Right atrium auricular region (tissue), 2 donors: ENCODE results near the gene APC. TPM values are rescaled to one million over a fixed set of nuclear protein-coding genes. Genes with fewer than 3 reads are reported as not detected.
A peak's percentile ranks its signal among the peaks of the same experiment; 100 is the strongest.

Source experiments
- DNase-seq: peaks from one replicate; pipeline ENCODE4 v3.0.0-alpha.2; 2019; ENCODE audit warnings: low spot score
- H3K27ac ChIP-seq, 2 donors: fragments of 200-600 bp; sonication (generic); 1 replicate in 1 of 2; 2 replicates in 1 of 2; pipeline ENCODE4 v1.5.1; 2016 to 2019
- H3K27me3 ChIP-seq, 2 donors: fragments of 200-600 bp; sonication (generic); one replicate each; pipeline versions ENCODE4 v1.5.1 to v1.6.0; 2017 to 2019
- H3K36me3 ChIP-seq: fragments of 200-600 bp; sonication (generic); one replicate; pipeline ENCODE4 v1.5.1; 2016
- H3K4me1 ChIP-seq, 2 donors: fragments of 200-600 bp; sonication (generic); one replicate each; pipeline versions ENCODE4 v1.5.1 to v1.6.0; 2017 to 2019
- H3K4me3 ChIP-seq, 2 donors: fragments of 200-600 bp; sonication (generic); 1 replicate in 1 of 2; 2 replicates in 1 of 2; pipeline ENCODE4 v1.5.1; 2017 to 2019; ENCODE audit warnings: mild to moderate bottlenecking in 1 of 2, moderate library complexity in 1 of 2
- H3K9me3 ChIP-seq, 2 donors: fragments of 200-600 bp; sonication (generic); one replicate each; pipeline ENCODE4 v1.5.1; 2019
- total RNA-seq, 2 donors: library from RNA; depleted of rRNA; stranded (reverse); fragments of >200 nt; gene quantifications; one replicate each; pipeline ENCODE4 v1.1.0, GENCODE V29; 2016
- TF ChIP-seq, protein P1 (sequence below), 2 donors: fragments of 200-600 bp; sonication (generic); IDR thresholded peaks; one replicate each; pipeline ENCODE4 v1.5.1; 2019; ENCODE audit warnings: antibody characterized with exemption in 2 of 2

APC gene
- total RNA-seq, 2 donors from 2014 or later, result 38.3 to 50.9 TPM

DNA sequence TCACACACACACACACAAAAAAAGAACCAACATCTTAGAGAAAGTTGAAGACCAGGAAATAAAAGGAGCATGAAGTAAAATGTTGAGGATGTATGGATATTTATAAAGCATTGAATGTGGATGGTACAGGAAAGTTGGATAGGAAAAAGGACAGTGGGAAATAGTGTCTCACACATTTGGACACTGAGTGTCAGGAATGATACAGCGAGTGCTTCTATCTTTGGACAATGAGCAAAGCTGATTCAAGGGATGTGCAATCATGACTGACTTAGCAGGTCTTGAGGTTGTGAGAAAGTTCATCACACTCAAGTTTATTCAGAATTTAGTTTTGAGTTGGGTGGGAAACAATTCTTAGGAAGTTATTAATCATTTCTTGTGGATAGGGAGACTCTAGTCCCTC is 73.3 kb downstream of the APC start:
- Histone ChIP-seq H3K27me3 (no peaks in the 10 kb centered on the region), H3K9me3 (no peaks in the 10 kb centered on the region), H3K36me3 (peaks cover 8% of the 10 kb centered on the region), H3K27ac (peak overlapping the region; percentile 58 to 76), H3K4me3 (no peak overlapping the region), H3K4me1 (no peaks in the 10 kb centered on the region)
- DNase-seq, result no peak
- TF ChIP-seq, protein P1, sequence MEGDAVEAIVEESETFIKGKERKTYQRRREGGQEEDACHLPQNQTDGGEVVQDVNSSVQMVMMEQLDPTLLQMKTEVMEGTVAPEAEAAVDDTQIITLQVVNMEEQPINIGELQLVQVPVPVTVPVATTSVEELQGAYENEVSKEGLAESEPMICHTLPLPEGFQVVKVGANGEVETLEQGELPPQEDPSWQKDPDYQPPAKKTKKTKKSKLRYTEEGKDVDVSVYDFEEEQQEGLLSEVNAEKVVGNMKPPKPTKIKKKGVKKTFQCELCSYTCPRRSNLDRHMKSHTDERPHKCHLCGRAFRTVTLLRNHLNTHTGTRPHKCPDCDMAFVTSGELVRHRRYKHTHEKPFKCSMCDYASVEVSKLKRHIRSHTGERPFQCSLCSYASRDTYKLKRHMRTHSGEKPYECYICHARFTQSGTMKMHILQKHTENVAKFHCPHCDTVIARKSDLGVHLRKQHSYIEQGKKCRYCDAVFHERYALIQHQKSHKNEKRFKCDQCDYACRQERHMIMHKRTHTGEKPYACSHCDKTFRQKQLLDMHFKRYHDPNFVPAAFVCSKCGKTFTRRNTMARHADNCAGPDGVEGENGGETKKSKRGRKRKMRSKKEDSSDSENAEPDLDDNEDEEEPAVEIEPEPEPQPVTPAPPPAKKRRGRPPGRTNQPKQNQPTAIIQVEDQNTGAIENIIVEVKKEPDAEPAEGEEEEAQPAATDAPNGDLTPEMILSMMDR (IDR thresholded peaks at IDR 0.05), result no peak

DNA sequence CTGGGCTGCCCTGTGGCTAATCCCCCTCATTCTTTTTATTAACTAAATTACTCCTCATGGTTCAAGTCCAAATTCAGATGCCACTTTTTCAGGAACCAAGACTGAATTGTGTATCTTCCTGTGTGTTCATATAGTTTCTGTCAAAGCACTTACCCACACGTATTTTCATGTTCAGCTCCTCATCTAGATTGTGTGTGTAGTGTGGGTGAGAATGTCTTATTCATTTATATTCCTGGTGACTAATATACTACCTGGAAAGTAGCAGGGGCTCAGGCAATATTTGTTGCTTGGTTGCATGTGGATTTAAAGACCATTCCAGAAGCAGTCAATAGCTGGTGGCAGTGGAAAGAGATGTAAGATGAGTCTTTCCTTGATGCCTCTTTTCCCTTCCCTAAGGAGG is 74.9 kb downstream of the APC start:
- H3K36me3 ChIP-seq, result peaks cover 11% of the 10 kb centered on the region

DNA sequence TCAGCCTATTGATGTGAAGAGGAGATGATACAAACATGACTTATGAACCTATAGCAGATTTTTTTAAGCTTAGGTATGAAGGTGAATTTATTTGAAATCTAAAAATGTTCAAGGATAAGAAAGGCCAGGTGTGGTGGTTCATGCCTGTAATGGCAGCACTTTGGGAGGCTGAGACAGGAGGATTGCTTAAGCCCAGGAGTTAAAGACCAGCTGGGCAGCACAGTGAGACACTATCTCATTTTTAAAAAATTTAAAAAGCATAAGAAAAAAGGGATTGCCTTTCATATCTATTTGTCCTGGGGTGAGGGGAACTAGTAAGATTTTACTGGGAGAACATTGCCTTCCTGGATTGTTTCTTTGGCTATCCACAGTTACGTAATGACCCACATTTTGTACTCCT is 82.6 kb downstream of the APC start:
- no peaks in the 10 kb centered on the region for H3K27me3 ChIP-seq
- peaks cover 43% of the 10 kb centered on the region for H3K36me3 ChIP-seq

More for the DNA sequence above, 74.9 kb downstream of the APC start:
- Histone ChIP-seq H3K27ac (no peak overlapping the region), H3K27me3 (no peaks in the 10 kb centered on the region), H3K4me3 (no peak overlapping the region), H3K9me3 (no peaks in the 10 kb centered on the region), H3K4me1 (no peaks in the 10 kb centered on the region)
- DNase-seq, result no peak
- TF ChIP-seq, protein P1 (IDR thresholded peaks at IDR 0.05), result no peak

DNA sequence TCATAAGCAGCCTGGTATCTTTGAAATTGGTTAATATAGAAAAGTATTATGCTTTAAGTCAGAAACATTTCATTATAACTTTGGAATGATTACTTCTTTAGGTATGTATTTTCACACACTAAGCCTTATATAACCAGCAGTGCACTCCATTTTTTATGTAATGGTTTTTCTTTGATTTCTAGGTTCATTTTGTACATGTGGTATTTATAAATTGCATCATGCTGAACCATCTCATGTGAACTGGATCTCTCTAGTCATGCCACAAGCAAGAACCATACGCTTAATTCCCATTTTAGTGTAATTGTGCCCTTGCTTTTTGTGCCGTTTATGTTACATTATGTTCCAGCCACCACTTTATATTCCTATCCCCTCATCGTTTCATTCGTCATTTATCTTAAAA is 84.8 kb downstream of the APC start:
- TF ChIP-seq, protein P1 (IDR thresholded peaks at IDR 0.05), result no peak
- Histone ChIP-seq H3K36me3 (peaks cover 38% of the 10 kb centered on the region), H3K27me3 (no peaks in the 10 kb centered on the region), H3K4me3 (no peak overlapping the region), H3K9me3 (no peaks in the 10 kb centered on the region), H3K27ac (no peak overlapping the region), H3K4me1 (no peaks in the 10 kb centered on the region)
- DNase-seq, result no peak

More for the DNA sequence above, 82.6 kb downstream of the APC start:
- no peaks in the 10 kb centered on the region for H3K4me1 ChIP-seq
- H3K9me3 ChIP-seq, result no peaks in the 10 kb centered on the region
- TF ChIP-seq, protein P1 (IDR thresholded peaks at IDR 0.05), result no peak
- no peak overlapping the region for H3K27ac ChIP-seq
- no peak overlapping the region for H3K4me3 ChIP-seq
- no peak for DNase-seq

DNA sequence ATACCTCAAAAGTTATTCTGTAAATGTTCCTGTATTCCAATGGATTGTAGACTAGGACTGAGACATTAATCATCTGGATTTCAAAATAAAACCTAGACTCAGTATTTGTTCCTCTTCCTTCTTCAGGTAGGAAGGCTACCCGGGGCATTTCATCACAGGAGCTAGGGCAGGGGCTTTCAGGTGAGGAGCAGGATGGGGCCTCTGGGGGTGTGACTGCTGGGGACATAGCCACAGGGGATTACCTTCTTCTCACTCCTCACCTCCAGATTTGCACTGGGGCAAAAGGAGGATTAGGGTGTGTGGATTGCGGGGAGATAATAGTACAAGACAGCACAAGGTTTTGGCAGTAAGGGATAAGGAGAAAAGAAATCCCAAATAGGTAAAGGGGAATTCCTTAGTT is 85.5 kb downstream of the APC start:
- Histone ChIP-seq H3K4me3 (no peak overlapping the region), H3K27ac (no peak overlapping the region), H3K27me3 (no peaks in the 10 kb centered on the region), H3K36me3 (peaks cover 45% of the 10 kb centered on the region), H3K9me3 (no peaks in the 10 kb centered on the region), H3K4me1 (no peaks in the 10 kb centered on the region)
- TF ChIP-seq, protein P1 (IDR thresholded peaks at IDR 0.05), result no peak
- no peak for DNase-seq

DNA sequence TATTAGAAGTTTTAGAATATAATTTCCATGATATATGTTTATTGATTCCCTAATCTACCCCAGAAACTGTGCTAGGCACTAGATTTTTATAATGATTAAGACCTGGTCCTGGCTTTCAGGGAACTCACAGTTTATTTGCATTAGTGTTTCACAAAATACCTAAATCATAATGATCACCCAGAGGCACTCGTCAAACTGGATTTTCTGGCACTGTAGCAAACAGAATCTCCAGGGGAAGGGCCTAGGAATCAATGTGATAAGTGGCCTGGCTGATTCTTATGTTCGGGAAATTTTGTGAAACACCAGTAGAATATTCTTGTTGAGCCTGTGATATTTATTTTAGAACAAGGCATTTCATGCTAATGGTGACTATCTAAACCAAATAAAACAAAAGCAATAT is 86.0 kb downstream of the APC start:
- Histone ChIP-seq H3K4me1 (no peaks in the 10 kb centered on the region), H3K27me3 (no peaks in the 10 kb centered on the region), H3K4me3 (no peak overlapping the region), H3K9me3 (no peaks in the 10 kb centered on the region), H3K27ac (no peak overlapping the region), H3K36me3 (peaks cover 50% of the 10 kb centered on the region)
- TF ChIP-seq, protein P1 (IDR thresholded peaks at IDR 0.05), result no peak
- no peak for DNase-seq
